Measurements from ENCODE around the gene COG6.

The COG6 gene

DNA sequence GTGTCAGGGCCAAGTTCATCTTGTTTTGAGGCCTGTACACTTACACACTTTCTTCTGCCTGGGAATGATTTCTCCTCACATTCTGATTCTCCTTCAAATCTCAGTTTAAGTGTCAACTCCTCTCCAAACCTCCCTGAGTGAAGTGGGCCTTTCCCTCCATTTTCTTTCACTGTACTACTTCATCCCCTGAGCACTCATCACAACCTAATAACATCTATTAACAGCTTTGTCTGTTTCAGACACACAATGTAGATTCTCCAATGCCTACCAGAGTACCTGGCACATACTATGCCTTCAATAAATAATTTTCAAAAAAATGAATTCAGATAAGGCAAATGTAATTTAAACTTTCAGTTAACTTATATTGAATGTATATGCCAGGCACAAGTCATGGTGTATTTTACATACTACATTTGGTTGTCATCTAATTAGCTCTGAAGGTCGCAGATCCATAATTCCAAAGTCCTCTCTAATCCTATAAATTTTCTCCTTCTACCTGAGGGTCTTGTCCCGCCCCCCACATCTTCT lies 357 bp upstream of the COG6 start:
- TF ChIP-seq, protein P1, sequence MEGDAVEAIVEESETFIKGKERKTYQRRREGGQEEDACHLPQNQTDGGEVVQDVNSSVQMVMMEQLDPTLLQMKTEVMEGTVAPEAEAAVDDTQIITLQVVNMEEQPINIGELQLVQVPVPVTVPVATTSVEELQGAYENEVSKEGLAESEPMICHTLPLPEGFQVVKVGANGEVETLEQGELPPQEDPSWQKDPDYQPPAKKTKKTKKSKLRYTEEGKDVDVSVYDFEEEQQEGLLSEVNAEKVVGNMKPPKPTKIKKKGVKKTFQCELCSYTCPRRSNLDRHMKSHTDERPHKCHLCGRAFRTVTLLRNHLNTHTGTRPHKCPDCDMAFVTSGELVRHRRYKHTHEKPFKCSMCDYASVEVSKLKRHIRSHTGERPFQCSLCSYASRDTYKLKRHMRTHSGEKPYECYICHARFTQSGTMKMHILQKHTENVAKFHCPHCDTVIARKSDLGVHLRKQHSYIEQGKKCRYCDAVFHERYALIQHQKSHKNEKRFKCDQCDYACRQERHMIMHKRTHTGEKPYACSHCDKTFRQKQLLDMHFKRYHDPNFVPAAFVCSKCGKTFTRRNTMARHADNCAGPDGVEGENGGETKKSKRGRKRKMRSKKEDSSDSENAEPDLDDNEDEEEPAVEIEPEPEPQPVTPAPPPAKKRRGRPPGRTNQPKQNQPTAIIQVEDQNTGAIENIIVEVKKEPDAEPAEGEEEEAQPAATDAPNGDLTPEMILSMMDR (IDR thresholded peaks at IDR 0.05; ENCODE audit: low read depth, low read length): no peak
- H3K4me3 ChIP-seq (ENCODE audit: low read depth, low read length): peak overlapping the region; percentile 94

DNA sequence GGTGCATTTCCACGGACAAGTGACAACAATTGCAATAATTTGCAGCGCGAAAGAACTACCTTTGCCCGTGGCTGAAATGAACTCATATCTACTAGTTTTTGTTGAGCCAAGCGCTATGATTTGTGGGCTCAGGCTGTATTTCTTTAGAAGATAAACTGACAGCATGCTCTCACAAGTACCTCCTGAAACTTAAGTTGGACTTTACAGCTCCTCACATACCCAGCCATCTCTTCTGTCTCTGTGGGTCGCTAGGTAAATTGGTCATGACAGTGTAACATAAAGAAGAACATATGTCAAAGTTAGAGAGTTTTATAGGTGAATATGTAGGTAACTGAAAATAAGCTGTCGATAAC lies 839 bp downstream of the COG6 start:
- peak overlapping the region; percentile 94 for H3K4me3 ChIP-seq (ENCODE audit: low read depth, low read length)
- TF ChIP-seq, protein P1 (IDR thresholded peaks at IDR 0.05; ENCODE audit: low read depth, low read length): no peak

DNA sequence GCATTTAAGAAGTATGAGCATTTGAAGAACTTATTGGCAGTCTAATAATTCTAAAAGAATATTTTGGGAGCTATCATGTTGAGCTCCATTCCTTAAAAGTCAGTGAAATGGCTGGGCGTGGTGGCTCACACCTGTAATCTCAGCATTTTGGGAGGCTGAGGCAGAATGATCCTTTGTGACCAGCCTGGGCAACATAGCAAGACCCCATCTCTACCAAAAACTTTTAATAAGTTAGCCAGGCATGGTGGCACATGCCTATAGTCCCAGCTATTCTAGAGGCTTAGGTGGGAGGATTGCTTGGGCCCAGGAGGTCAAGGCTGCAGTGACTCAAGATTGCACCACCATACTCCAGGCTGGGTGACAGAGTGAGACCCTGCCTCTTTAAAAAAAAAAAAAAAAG lies 8.0 kb downstream of the COG6 start:
- H3K4me3 ChIP-seq (ENCODE audit: low read depth, low read length): no peak overlapping the region
- TF ChIP-seq, protein P1 (IDR thresholded peaks at IDR 0.05; ENCODE audit: low read depth, low read length): no peak

DNA sequence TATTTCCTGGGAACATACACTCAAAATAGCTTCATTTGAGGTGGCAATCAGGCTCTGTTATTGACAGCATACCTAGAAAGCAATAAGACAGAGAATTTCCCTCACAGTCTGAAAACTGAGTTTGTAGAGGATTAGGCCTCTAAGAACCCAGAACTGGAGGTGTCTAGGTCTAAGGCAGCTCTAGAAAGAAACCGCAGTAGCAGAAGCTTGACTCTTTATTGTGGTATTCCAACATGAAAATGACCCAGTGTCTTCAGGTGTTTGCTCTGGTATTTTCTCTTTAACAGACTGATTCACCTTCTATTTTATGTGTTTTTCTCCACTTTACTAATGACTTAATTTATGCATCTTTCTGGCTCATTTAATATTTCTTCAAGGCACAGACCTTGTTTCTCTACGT lies 8.5 kb downstream of the COG6 start:
- TF ChIP-seq, protein P1 (IDR thresholded peaks at IDR 0.05; ENCODE audit: low read depth, low read length): no peak
- no peak overlapping the region for H3K4me3 ChIP-seq (ENCODE audit: low read depth, low read length)

DNA sequence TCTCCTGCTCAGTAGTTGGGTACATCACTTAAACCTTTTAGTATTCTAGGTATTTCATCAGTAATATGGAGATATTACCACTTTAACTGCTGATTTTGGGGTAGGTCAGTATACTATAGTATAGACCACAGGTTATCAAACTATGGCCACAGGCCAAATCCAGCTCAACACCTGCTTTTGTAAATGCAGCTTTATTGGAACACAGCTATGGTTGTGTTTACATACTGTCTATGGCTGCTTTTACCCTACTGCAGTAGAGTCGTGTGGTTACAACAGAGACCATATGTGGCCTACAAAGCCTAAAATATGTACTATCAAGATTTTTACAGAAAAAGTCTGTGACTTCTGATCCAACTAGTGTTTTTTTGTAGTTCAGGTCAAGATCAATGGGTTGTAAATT lies 10.3 kb downstream of the COG6 start:
- TF ChIP-seq, protein P1 (IDR thresholded peaks at IDR 0.05; ENCODE audit: low read depth, low read length): no peak
- no peak overlapping the region for H3K4me3 ChIP-seq (ENCODE audit: low read depth, low read length)

DNA sequence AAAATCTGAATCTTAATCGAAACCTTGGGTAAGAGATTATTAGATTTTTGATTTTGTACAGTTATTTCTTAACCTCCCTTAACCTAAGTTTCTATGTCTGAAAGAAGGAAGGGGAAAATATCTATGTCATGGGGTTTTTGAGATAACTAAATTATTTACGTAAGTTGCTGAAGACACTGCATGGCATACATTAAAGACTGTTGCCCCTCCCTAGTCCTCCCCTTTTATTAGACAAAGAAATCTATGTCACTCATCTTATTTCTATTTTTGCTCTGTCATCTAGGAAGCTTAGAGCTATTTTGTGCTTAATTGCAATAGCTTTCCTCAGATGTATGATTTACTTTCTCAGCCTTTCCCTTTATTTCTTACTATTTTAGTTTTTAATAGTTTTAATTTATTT lies 15.0 kb downstream of the COG6 start:
- TF ChIP-seq, protein P1 (IDR thresholded peaks at IDR 0.05; ENCODE audit: low read depth, low read length): no peak

DNA sequence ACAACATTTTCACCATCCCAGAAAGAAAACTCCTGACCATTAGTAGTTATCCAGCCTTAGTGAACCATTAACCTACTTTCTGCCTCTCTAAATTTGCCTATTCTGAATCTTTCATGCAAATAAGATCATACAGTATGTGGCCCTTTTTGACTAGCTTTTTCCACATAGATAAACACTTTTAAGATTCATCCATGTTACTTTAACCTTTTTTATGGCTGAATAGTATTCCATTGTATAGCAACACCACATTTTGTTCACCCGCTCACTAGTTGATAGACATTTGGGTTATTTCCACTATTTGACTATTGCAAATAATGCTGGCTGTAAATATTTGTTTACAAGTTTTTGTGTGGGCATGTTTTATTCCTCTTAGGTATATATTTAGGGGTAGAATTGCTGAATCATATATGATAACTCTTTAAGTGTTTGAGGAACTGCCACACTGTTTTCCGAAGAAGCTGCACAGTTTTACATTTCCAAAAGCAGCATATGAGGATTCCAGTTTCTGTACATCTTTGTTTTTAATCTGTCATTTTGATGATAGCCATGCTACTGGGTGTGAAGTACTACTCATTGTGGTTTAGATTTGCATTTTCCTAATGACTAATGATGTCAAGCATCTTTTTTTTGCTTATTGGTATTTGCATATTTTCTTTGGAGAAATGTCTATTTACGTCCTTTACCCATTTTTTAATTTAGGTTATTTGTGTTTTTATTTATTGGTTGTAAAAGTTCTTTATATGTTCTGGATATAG lies 17.1 kb downstream of the COG6 start:
- TF ChIP-seq, protein P1 (IDR thresholded peaks at IDR 0.05; ENCODE audit: low read depth, low read length): no peak
- H3K4me3 ChIP-seq (ENCODE audit: low read depth, low read length): no peak overlapping the region

More for the DNA sequence above, 15.0 kb downstream of the COG6 start:
- H3K4me3 ChIP-seq (ENCODE audit: low read depth, low read length): no peak overlapping the region
